HG03432 (cell line): Measurements from ENCODE around the gene CHRNG.

Source experiments
- ATAC-seq: cut with Tn5 transposase; IDR thresholded peaks from one replicate; pipeline ENCODE4 v1.9.1; 2021; ENCODE audit warnings: mild to moderate bottlenecking, moderate library complexity; ENCODE audit not compliant: unreplicated experiment

The CHRNG gene

DNA sequence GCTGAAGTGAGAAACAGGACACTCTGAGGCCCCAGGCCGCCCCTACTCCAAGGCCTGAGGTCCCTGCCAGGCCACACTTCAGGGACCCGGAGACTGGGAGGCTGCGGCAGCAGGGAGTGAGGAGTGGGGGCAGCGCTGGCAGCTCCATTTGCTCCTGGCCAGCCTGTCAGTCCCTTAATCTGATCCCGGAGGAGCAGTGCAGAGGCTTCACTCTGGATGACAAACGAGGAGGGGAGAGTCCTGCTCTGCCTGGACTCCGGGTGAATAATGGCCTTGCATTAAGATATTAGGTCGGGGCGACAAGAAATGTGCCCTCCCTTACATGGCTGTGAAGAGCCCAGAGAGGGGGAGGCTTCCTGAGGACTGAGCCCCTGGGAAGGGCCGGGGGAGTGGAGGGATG lies 33.6 kb upstream of the CHRNG start:
- ATAC-seq = no peak

- ATAC-seq = no peak
Measured at GRCh38 chr2:232506709-232507108, 32.8 kb upstream of the CHRNG start.

- no peak for ATAC-seq
Measured at GRCh38 chr2:232508251-232508650, 31.2 kb upstream of the CHRNG start.

DNA sequence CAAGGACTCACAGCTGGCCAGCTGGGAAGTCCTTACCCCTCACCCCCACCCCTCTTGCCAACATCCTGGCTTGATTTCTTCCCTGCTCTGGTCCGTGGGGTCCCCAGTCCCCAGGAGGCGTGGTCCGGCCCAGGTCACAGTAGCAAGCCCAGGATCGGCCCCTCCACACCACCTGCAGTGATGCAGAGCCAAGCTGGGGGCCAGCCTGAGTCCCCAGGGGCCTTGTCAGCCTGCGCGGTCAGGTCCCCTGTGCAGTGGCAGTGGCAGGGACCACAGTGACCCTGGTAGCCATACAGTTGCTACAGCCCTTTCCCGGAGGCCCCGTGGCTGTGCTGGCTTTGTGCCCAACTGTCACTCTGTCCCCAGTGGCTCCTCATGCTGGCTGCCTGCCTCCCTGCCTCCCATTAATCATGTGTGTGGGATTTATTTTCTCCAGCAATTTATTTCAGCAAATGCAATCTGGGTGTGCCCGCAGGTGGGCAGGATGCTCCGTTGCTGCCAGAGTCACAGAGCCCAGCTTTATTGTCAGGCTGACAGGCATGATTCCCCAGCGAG lies 28.1 kb upstream of the CHRNG start:
- no peak for ATAC-seq

DNA sequence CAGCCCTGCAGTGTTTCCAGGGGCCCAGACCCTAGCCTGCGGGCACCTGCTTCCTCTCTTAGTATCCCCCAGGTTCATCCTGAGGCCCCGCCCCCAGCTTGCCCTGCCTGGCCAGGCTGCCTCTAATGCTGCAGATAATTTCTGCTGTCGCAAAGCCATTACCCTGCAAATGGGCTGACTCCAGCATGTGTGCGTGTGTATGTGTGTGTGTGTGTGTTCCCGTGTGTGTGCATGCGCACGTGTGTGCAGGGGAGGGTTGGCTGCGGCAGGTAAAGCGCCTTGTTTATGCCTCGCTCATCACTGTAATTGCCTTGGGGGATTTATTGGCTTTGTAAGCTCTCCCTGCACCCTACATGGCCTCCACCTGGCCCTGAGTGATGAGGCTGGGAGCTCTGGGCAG lies 26.9 kb upstream of the CHRNG start:
- ATAC-seq = no peak

DNA sequence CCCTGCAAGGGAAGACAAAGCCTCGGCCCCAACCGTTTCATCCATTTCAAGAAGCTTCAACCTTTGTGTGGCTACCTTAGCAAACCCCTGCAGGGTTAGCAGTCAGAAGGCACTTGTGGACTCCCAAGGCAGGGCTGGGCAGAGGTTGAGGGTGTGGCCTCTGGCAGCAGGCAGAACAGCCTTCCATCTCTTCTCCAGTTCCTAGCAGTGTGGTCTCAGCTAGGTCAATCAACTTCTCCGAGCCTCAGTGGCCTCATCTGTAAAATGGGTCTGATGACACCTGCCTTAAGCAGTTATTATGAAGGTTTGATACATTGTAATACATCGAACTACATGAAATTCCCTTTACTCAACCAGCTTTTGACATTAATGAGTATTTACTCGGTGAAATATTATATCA lies 26.1 kb upstream of the CHRNG start:
- no peak for ATAC-seq

DNA sequence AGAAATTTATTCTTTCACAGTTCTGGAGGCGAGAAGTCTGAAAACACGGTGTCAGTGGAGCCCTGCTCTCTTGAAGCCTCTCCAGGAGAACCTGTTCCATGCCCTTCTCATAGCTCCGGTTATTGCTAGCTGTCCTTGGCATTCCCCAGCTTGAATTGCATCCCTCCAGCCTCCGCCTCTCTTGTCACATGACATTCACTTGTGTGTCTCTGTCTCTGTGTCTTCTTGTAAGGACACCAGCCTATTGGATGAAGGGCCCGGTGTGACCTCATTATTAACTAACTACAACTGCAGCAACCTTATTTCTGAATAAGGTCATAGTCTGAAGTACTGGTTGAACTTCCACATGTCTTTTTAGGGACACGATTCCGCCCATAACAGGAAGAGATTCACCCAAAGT lies 23.9 kb upstream of the CHRNG start:
- ATAC-seq = no peak

DNA sequence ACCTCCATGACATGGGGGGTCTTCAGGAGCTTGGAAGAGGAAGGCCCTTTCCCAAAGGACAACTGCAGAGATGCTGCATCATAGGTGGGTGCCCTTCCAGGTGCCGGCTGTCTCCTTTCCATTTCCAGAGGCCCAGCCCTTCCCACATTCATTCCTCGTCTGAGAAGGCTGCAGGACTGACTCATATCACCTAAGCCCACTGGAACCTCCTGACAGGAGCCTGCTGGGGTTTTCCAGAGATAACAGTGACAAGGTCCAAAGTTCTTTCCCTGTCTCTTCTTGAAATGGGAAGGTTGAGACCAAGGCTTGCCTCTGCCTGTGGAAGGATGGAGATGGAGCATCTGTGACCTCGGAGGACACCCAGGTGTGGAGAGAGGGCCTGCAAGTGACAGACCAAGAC lies 22.9 kb upstream of the CHRNG start:
- no peak for ATAC-seq

- ATAC-seq = no peak
Measured at GRCh38 chr2:232518844-232519243, 20.6 kb upstream of the CHRNG start.

DNA sequence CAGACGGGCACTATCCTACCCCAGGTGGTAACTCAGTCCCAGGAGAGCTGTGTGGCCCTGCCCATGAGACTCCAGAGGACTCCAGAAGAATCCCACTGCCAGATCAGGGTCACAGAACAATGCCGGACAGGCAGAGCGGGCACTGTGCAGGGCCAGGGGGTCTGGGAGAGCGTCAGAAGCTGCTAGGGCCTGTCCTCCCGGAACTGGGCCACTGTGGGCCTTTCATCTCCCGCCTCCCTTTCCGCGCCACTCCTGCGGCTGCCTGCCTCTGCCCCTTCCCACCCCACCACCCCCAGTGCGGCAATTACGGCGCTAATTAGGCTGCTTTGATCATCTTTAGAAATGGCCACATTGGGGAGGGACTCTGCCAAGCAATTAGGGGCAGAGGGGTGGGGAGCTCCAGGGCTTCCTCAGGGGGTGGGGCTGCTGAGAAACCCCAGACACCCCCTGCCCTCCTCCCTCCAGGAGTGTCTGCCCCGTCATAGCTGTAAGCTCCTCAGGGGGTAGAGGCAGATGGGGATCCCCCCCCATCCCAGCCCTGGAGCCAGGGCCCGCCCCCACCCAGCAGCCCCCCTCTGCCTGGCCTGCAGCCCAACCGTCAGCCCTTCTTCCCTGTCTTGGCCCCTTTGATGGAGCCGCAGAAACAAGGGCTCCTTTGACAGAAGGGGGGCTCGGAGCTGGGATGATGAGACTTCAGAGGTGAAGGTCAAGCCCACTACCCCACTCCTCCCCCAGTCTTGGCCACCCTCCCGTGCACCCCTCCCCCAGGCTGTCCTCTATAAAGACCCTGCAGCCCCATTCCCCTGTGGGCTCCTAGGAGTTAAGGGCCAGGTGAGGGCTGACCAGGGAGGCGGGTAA lies 19.7 kb upstream of the CHRNG start, which contains the start of gene PRSS56:
PRSS56 (plus strand) TSS at position 808 of the 858 bp plus-strand sequence. CDS start 211 bp downstream, outside the sequence.
- no peak for ATAC-seq

DNA sequence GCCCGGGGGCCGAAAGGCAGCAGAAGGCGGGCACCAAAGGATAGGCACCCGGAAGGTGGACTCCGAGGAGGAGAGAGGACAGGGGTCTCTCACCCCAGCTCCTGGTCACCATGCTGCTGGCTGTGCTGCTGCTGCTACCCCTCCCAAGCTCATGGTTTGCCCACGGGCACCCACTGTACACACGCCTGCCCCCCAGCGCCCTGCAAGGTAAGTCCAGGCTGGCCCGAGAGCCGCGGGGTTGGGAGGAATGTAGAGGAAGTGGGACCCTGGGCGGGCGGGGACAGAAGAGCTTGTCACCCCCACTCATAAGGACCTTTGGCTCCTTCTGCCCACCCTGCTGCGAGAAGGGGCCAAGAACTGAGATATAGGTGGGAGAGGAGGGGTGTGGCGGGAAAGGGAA lies 19.0 kb upstream of the CHRNG start:
- ATAC-seq = no peak

- no peak for ATAC-seq
Measured at GRCh38 chr2:232521098-232521497, 18.4 kb upstream of the CHRNG start.

DNA sequence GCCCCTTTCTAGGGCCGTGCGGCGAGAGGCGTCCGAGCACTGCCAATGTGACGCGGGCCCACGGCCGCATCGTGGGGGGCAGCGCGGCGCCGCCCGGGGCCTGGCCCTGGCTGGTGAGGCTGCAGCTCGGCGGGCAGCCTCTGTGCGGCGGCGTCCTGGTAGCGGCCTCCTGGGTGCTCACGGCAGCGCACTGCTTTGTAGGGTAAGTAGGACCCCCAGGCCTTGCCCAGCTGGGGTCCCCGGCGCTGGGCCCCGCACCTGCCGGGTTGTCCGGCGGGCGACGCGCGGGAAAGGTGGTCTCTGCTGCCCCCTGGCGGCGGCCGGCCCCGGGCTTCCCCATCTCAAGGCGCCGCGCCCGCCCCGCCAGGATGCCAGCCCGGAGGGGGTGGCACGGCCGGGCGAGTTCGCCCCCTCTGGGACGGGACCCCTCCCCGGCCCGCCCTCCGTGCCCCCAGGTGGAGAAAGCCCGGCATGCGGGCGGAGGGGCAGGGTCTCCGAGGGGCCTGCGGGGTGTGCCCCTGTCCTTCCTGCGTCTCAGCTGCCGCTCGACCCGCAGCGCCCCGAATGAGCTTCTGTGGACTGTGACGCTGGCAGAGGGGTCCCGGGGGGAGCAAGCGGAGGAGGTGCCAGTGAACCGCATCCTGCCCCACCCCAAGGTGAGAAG lies 17.4 kb upstream of the CHRNG start:
- ATAC-seq = no peak

DNA sequence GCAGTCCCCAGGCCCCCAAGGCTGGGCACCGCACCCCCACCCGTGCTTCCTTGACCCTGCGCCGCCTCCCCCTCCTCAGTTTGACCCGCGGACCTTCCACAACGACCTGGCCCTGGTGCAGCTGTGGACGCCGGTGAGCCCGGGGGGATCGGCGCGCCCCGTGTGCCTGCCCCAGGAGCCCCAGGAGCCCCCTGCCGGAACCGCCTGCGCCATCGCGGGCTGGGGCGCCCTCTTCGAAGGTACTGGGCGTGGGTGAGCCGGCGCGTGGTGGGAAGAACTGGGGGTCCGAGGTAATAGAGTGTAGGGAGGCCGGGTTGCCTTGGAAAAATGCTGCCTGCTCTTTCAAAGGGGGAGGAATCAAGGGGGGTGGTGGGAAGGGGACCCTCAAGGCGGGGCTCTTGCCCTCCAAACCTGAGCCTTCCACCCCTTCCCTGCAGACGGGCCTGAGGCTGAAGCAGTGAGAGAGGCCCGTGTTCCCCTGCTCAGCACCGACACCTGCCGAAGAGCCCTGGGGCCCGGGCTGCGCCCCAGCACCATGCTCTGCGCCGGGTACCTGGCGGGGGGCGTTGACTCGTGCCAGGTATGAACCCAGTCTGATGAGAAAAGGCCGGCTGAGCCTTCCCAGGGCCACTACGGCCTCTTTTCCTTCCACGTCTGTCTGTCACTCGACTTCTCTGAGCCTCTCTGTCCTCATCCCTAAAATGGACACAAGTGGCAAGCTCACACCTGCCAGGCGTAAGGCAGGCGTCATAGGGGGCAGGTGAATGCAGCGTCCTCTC lies 16.7 kb upstream of the CHRNG start:
- no peak for ATAC-seq

DNA sequence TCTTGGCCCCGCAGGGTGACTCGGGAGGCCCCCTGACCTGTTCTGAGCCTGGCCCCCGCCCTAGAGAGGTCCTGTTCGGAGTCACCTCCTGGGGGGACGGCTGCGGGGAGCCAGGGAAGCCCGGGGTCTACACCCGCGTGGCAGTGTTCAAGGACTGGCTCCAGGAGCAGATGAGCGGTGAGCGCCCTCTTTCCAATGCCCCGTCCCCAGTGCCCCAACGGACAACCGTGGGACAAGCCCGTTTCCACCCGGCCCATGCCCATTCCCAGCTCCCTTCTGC lies 16.1 kb upstream of the CHRNG start:
- ATAC-seq = no peak

GRCh38 chr2:232523682-232524597 lies 15.6 kb upstream of the CHRNG start:
- ATAC-seq = no peak

GRCh38 chr2:232524771-232525170 lies 14.7 kb upstream of the CHRNG start:
- ATAC-seq = no peak

GRCh38 chr2:232525199-232525598 lies 14.3 kb upstream of the CHRNG start:
- no peak for ATAC-seq

DNA sequence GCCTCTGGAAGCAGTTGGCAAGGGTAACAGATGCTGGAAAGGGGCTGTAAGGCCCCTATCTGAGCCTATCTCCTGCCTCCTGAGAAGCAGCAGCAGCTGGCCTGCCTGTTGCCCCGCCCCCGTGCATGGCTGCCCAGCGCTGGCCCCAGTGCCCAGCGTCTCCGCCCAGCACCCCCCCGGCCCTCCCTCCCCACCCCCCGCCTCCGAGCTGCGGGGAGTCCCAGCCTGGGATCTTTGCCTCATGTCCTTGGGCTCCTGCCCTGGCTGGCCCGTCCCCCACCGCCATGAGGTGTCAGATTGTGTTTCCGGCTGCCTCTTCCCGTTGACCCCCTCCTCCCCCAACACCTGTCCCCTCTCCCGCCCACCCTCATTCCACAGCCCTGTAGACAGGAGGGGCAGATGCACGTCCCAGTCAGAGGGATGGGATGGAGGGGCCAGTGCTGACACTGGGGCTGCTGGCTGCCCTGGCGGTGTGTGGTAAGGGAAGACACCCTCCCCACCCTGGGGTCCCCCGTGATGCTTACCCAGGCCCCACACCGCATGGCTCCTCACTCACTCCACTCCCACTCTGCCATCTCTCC lies 13.6 kb upstream of the CHRNG start, which contains the start of gene CHRND:
CHRND (plus strand) TSS at position 370 of the 581 bp plus-strand sequence; CDS start at position 426, 56 bp downstream.
- no peak for ATAC-seq

DNA sequence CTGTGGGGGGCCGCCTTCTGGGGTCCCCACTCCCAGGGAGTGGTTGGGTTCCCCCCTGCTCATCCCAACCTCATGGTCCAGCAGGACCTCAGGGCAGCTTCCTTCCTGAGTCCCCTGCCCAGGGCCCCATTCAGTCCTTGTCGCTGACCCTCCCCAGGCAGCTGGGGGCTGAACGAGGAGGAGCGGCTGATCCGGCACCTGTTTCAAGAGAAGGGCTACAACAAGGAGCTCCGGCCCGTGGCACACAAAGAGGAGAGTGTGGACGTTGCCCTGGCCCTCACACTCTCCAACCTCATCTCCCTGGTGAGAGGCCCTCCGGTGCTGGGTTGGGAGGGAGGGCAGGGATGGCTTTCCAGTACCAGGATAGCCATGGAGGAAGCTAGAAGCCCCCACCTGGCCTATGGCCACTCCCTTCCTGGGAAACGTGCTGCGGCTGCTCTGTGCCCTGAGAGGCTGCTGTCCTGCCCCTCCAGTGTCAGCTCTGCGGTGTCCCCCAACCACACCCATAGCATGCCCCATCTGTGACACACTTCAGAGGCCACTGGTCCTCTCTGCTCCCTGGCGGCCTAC lies 13.0 kb upstream of the CHRNG start:
- ATAC-seq = no peak
